IgD-negative memory B cell (primary cell): ENCODE measurements around the gene RIPK1. TPM values are rescaled to one million over a fixed set of nuclear protein-coding genes. Genes with fewer than 3 reads are reported as not detected.
A peak's percentile ranks its signal among the peaks of the same experiment; 100 is the strongest.
"Not testable (repeated sequence)": the region's sequence is repeated elsewhere in the genome, so short reads cannot be mapped to it uniquely, and the experiment has no call there.

Source experiments
- H3K27ac Mint-ChIP-seq, 3 donors: one replicate each; pipeline ENCODE4 v1.8.0; 2020 to 2022; ENCODE audit warnings: mild to moderate bottlenecking in 3 of 3, mixed read lengths in 3 of 3, moderate library complexity in 1 of 3
- H3K27me3 Mint-ChIP-seq: one replicate; pipeline ENCODE4 v1.8.0; 2021; ENCODE audit warnings: mixed read lengths
- H3K36me3 Mint-ChIP-seq: one replicate; pipeline ENCODE4 v1.8.0; 2020; ENCODE audit warnings: mild to moderate bottlenecking, mixed read lengths
- H3K4me1 Mint-ChIP-seq, 3 donors: one replicate each; pipeline ENCODE4 v1.8.0; 2020 to 2022; ENCODE audit warnings: mixed read lengths in 3 of 3, mild to moderate bottlenecking in 1 of 3
- H3K4me3 Mint-ChIP-seq, 4 donors: one replicate each; pipeline ENCODE4 v1.8.0; 2020 to 2022; ENCODE audit warnings: mild to moderate bottlenecking in 4 of 4, mixed read lengths in 4 of 4, moderate library complexity in 3 of 4
- H3K9me3 Mint-ChIP-seq, 3 donors: one replicate each; pipeline ENCODE4 v1.8.0; 2020 to 2021; ENCODE audit warnings: mixed read lengths in 3 of 3, mild to moderate bottlenecking in 1 of 3
- polyA plus RNA-seq: library from polyadenylated mRNA; unstranded; fragments of 300-500 nt; fragmentation: Illumina TruSeq; gene quantifications from one replicate; pipeline ENCODE4 v1.2.3, GENCODE V29; 2021

RIPK1 gene
- polyA plus RNA-seq, 1 donor from 2014 or later, result 13.0 TPM

GRCh38 chr6:3144571-3144970 is 76.3 kb downstream of the RIPK1 start:
- no peak overlapping the region for H3K27ac Mint-ChIP-seq
- H3K36me3 Mint-ChIP-seq, result peaks cover 7% of the 10 kb centered on the region
- peaks cover 0 to 1% (median 0%) of the 10 kb centered on the region in 3 donors for H3K4me1 Mint-ChIP-seq
- no peaks in the 10 kb centered on the region for H3K9me3 Mint-ChIP-seq
- H3K4me3 Mint-ChIP-seq, result no peak overlapping the region
- no peaks in the 10 kb centered on the region for H3K27me3 Mint-ChIP-seq

- H3K27me3 Mint-ChIP-seq, result no peaks in the 10 kb centered on the region
- H3K4me1 Mint-ChIP-seq, result peaks cover 0 to 5% (median 0%) of the 10 kb centered on the region in 3 donors
- H3K36me3 Mint-ChIP-seq, result peaks cover 3% of the 10 kb centered on the region
- no peak overlapping the region for H3K27ac Mint-ChIP-seq
- H3K4me3 Mint-ChIP-seq, result no peak overlapping the region
- no peaks in the 10 kb centered on the region for H3K9me3 Mint-ChIP-seq
These were observed 79.8 kb downstream of the RIPK1 start for GRCh38 chr6:3147914-3148757.

- H3K4me3 Mint-ChIP-seq, result no peak overlapping the region
These were observed 83.4 kb downstream of the RIPK1 start for GRCh38 chr6:3151691-3152090.

GRCh38 chr6:3152689-3153088 is 84.4 kb downstream of the RIPK1 start:
- no peak overlapping the region for H3K27ac Mint-ChIP-seq
- peaks cover 2% of the 10 kb centered on the region for H3K36me3 Mint-ChIP-seq
- no peak overlapping the region for H3K4me3 Mint-ChIP-seq
- peaks cover 4 to 10% (median 10%) of the 10 kb centered on the region in 3 donors for H3K4me1 Mint-ChIP-seq
- peaks cover 3% of the 10 kb centered on the region for H3K27me3 Mint-ChIP-seq
- H3K9me3 Mint-ChIP-seq, result no peaks in the 10 kb centered on the region

More at GRCh38 chr6:3151691-3152090, 83.4 kb downstream of the RIPK1 start:
- Mint-ChIP-seq H3K9me3 (no peaks in the 10 kb centered on the region), H3K27me3 (peaks cover 3% of the 10 kb centered on the region), H3K27ac (no peak overlapping the region), H3K36me3 (peaks cover 5% of the 10 kb centered on the region), H3K4me1 (peaks cover 2 to 7% (median 6%) of the 10 kb centered on the region in 3 donors)

GRCh38 chr6:3155416-3155815 is 87.1 kb downstream of the RIPK1 start:
- H3K36me3 Mint-ChIP-seq, H3K9me3 Mint-ChIP-seq, H3K27me3 Mint-ChIP-seq: not testable (repeated sequence)
- Mint-ChIP-seq H3K4me1 (peaks cover 14 to 17% (median 15%) of the 10 kb centered on the region in 3 donors), H3K4me3 (peak overlapping the region in 3 of 4 donors; percentile 60 to 95 (median 74)), H3K27ac (peak overlapping the region in 2 of 3 donors; percentile 39 to 46)

GRCh38 chr6:3156184-3157130 is 88.2 kb downstream of the RIPK1 start:
- not testable (repeated sequence) for H3K9me3 Mint-ChIP-seq, H3K27me3 Mint-ChIP-seq, H3K36me3 Mint-ChIP-seq
- Mint-ChIP-seq H3K27ac (peak overlapping the region; percentile 85 to 95 (median 91)), H3K4me3 (peak overlapping the region; percentile 87 to 97 (median 94)), H3K4me1 (peaks cover 14 to 17% (median 16%) of the 10 kb centered on the region in 3 donors)

- peaks cover 2% of the 10 kb centered on the region for H3K36me3 Mint-ChIP-seq
- peaks cover 17 to 19% (median 19%) of the 10 kb centered on the region in 3 donors for H3K4me1 Mint-ChIP-seq
- H3K27ac Mint-ChIP-seq, result peak within 1 kb of the TSS; percentile 86 to 95 (median 91)
- peaks cover 3% of the 10 kb centered on the region for H3K27me3 Mint-ChIP-seq
- no peaks in the 10 kb centered on the region for H3K9me3 Mint-ChIP-seq
- H3K4me3 Mint-ChIP-seq, result peak within 1 kb of the TSS; percentile 87 to 97 (median 94)
These were observed 89.0 kb downstream of the RIPK1 start, which contains the start of gene TUBB2A for GRCh38 chr6:3157131-3157933. Gene TUBB2A, minus strand, starts transcription at chr6:3157544. Its CDS starts 81 bp downstream, at chr6:3157463.

GRCh38 chr6:3159805-3160781 is 91.8 kb downstream of the RIPK1 start:
- Mint-ChIP-seq H3K27ac (peak overlapping the region; percentile 11 to 58 (median 52)), H3K36me3 (no peaks in the 10 kb centered on the region), H3K4me1 (peaks cover 21 to 26% (median 23%) of the 10 kb centered on the region in 3 donors), H3K27me3 (peaks cover 3% of the 10 kb centered on the region), H3K9me3 (no peaks in the 10 kb centered on the region), H3K4me3 (peak overlapping the region; percentile 53 to 93 (median 71))

- peak overlapping the region; percentile 76 to 94 (median 94) for H3K4me3 Mint-ChIP-seq
- H3K36me3 Mint-ChIP-seq, result no peaks in the 10 kb centered on the region
- H3K27ac Mint-ChIP-seq, result peak overlapping the region in 2 of 3 donors; percentile 47 to 78
- H3K9me3 Mint-ChIP-seq, result no peaks in the 10 kb centered on the region
- peaks cover 18 to 22% (median 21%) of the 10 kb centered on the region in 3 donors for H3K4me1 Mint-ChIP-seq
- no peaks in the 10 kb centered on the region for H3K27me3 Mint-ChIP-seq
These were observed 93.8 kb downstream of the RIPK1 start for GRCh38 chr6:3162067-3162497.

GRCh38 chr6:3162565-3163247 is 94.4 kb downstream of the RIPK1 start:
- H3K27ac Mint-ChIP-seq, result peak overlapping the region; percentile 78 to 94 (median 90)
- H3K9me3 Mint-ChIP-seq, result no peaks in the 10 kb centered on the region
- no peaks in the 10 kb centered on the region for H3K36me3 Mint-ChIP-seq
- H3K4me1 Mint-ChIP-seq, result peaks cover 18 to 22% (median 21%) of the 10 kb centered on the region in 3 donors
- peak overlapping the region; percentile 87 to 94 (median 94) for H3K4me3 Mint-ChIP-seq
- no peaks in the 10 kb centered on the region for H3K27me3 Mint-ChIP-seq

- Mint-ChIP-seq H3K9me3 (no peaks in the 10 kb centered on the region), H3K4me1 (peaks cover 17 to 21% (median 19%) of the 10 kb centered on the region in 3 donors), H3K27ac (peak overlapping the region; percentile 78 to 94 (median 90)), H3K36me3 (no peaks in the 10 kb centered on the region), H3K27me3 (no peaks in the 10 kb centered on the region), H3K4me3 (peak overlapping the region; percentile 87 to 94 (median 92))
These were observed 94.9 kb downstream of the RIPK1 start for GRCh38 chr6:3163248-3163594.

GRCh38 chr6:3164388-3164787 is 96.1 kb downstream of the RIPK1 start:
- no peaks in the 10 kb centered on the region for H3K9me3 Mint-ChIP-seq
- H3K4me3 Mint-ChIP-seq, result peak overlapping the region in 2 of 4 donors; percentile 15 to 72
- H3K4me1 Mint-ChIP-seq, result peaks cover 13 to 16% (median 16%) of the 10 kb centered on the region in 3 donors
- H3K27ac Mint-ChIP-seq, result no peak overlapping the region
- H3K36me3 Mint-ChIP-seq, result no peaks in the 10 kb centered on the region
- no peaks in the 10 kb centered on the region for H3K27me3 Mint-ChIP-seq
